K562 (cell line): Measurements from ENCODE around the gene SYNRG. TPM values are rescaled to one million over a fixed set of nuclear protein-coding genes. Genes with fewer than 3 reads are reported as not detected.

ENCODE experiments used
- ATAC-seq: fragments of 200-7000 bp; cut with Tn5 transposase; 3 replicates; pipeline ENCODE4 v1.9.1; 2020; ENCODE audit warnings: moderate library complexity
- BruUV-seq: library from RNA; stranded (reverse); fragments of 400-500 nt; replicated peaks from 2 replicates; lab custom pipeline; 2021; lab: Mats Ljungman, UMichigan
- CTCF ChIA-PET: fragments of 300-600 bp; formaldehyde crosslinking; extraction: SDS; loops from one replicate; lab custom pipeline; 2021; ENCODE audit warnings: low intra/inter-chr PET ratio; lab: Yijun Ruan, JAX
- POLR2A ChIA-PET: fragments of 300-600, 350-650 bp; sonication (Branson Sonifier 250); formaldehyde crosslinking; extraction: SDS; loops from one replicate; lab custom pipeline; 2021; ENCODE audit warnings: antibody characterized with exemption, inconsistent platforms; lab: Yijun Ruan, JAX
- DNase-seq, 4 experiments: peaks; one replicate each; pipeline versions ENCODE4 v3.0.0 to v3.0.0-alpha.2; 2011 to 2018; ENCODE audit warnings: low spot score in 3 of 4, mixed read lengths in 3 of 4; ENCODE audit errors: extremely low read depth in 1 of 4
- FAIRE-seq: peaks from 2 replicates; lab custom pipeline; 2011; peaks lifted over from hg19 to GRCh38; lab: Jason Lieb, UNC
- H2AFZ ChIP-seq: 2 replicates; pipeline ENCODE4 v1.6.0; 2011; ENCODE audit warnings: low read depth, low read length, control low read depth, inconsistent platforms
- H3K27ac ChIP-seq: fragments of 200-600 bp; 3 replicates; pipeline ENCODE4 v1.8.0; 2011; ENCODE audit warnings: low read depth, mild to moderate bottlenecking, control low read depth, inconsistent platforms, low read length, moderate library complexity, mixed read lengths; ENCODE audit errors: extremely low read depth
- H3K27me3 ChIP-seq, 2 experiments: fragments of 300-600 bp in 1 of 2; 2 replicates in 1 of 2; 3 replicates in 1 of 2; pipeline versions ENCODE4 v1.6.0 to v1.8.0; 2011; ENCODE audit warnings: inconsistent platforms in 2 of 2, low read length in 2 of 2, mild to moderate bottlenecking in 1 of 2, mixed read lengths in 1 of 2, moderate library complexity in 1 of 2; ENCODE audit not compliant: control insufficient read depth in 2 of 2, insufficient read depth in 2 of 2
- H3K36me3 ChIP-seq: fragments of 300-600 bp; 3 replicates; pipeline ENCODE4 v1.8.0; 2011; ENCODE audit warnings: mild to moderate bottlenecking, low read length, inconsistent platforms; ENCODE audit not compliant: control insufficient read depth, insufficient read depth
- H3K4me1 ChIP-seq, 2 experiments: fragments of 200-600 bp in 1 of 2; replicated peaks in 1 of 2; 2 replicates in 1 of 2; 3 replicates in 1 of 2; pipeline versions ENCODE4 v1.5.1 to v1.8.0; 2011; ENCODE audit warnings: inconsistent platforms in 2 of 2, low read length in 2 of 2, mild to moderate bottlenecking in 1 of 2, mixed read lengths in 1 of 2, moderate library complexity in 1 of 2; ENCODE audit not compliant: control insufficient read depth in 2 of 2, insufficient read depth in 2 of 2
- H3K4me2 ChIP-seq: 2 replicates; pipeline ENCODE4 v1.6.1; 2011; ENCODE audit warnings: low read length, control low read depth, inconsistent platforms, mixed read lengths; ENCODE audit not compliant: insufficient read depth
- H3K4me3 ChIP-seq: fragments of 200-600 bp; sonication (generic), shearing (Covaris generic); 2 replicates; pipeline ENCODE4 v1.5.1; 2016; ENCODE audit warnings: control low read depth, inconsistent platforms
- H3K79me2 ChIP-seq: fragments of 200-600 bp; 3 replicates; pipeline ENCODE4 v1.8.0; 2011; ENCODE audit warnings: low read length, inconsistent platforms; ENCODE audit not compliant: control insufficient read depth, insufficient read depth
- H3K9ac ChIP-seq, 2 experiments: 2 replicates each; pipeline versions ENCODE4 v1.6.0 to v1.6.1; 2011; ENCODE audit warnings: low read depth in 2 of 2, low read length in 2 of 2, control low read depth in 1 of 2, inconsistent platforms in 1 of 2, mild to moderate bottlenecking in 1 of 2, mixed read lengths in 1 of 2; ENCODE audit not compliant: insufficient read depth in 1 of 2
- H3K9me1 ChIP-seq: one replicate; pipeline ENCODE4 v1.6.0; 2011; ENCODE audit warnings: inconsistent platforms, mild to moderate bottlenecking, low read length, moderate library complexity; ENCODE audit not compliant: control insufficient read depth, insufficient read depth
- H3K9me3 ChIP-seq: replicated peaks from 2 replicates; pipeline ENCODE4 v1.5.1; 2011; ENCODE audit warnings: low read depth, low read length, inconsistent platforms; ENCODE audit not compliant: control insufficient read depth, insufficient read depth
- H4K20me1 ChIP-seq: replicated peaks from 2 replicates; pipeline ENCODE4 v1.6.1; 2011; ENCODE audit warnings: low read length, inconsistent platforms, mixed read lengths; ENCODE audit not compliant: control insufficient read depth, insufficient read depth
- CHD4 ChIP-seq: fragments of 200-600 bp; sonication (generic); IDR thresholded peaks from 3 replicates; pipeline ENCODE4 v1.6.1; 2012; ENCODE audit warnings: low read depth, mild to moderate bottlenecking, mixed read lengths, low read length, inconsistent platforms; ENCODE audit not compliant: insufficient read depth, insufficient replicate concordance, poor library complexity, severe bottlenecking
- KDM2B ChIP-seq: fragments of 250-450 bp; sonication (Bioruptor Pico); IDR thresholded peaks from 2 replicates; pipeline ENCODE4 v1.8.0; 2021; ENCODE audit warnings: mild to moderate bottlenecking, moderate library complexity
- MCM3 ChIP-seq: fragments of 450-650 bp; IDR thresholded peaks from 2 replicates; pipeline ENCODE4 v1.6.1; 2016
- NR2C1 ChIP-seq, 2 experiments: fragments of 450-650 bp; IDR thresholded peaks; 2 replicates each; pipeline ENCODE4 v1.6.1; 2017; ENCODE audit warnings: mild to moderate bottlenecking in 2 of 2, antibody characterized with exemption in 1 of 2, inconsistent platforms in 1 of 2, missing compliant biosample characterization in 1 of 2, missing genetic modification characterization in 1 of 2
- NR2C2 ChIP-seq, 2 experiments: fragments of 200-800 bp in 1 of 2; sonication (Bioruptor generic) in 1 of 2; sonication (generic) in 1 of 2; formaldehyde crosslinking in 1 of 2; IDR thresholded peaks; 2 replicates each; pipeline versions ENCODE4 v1.6.1 to v1.8.0; 2016 to 2022; ENCODE audit warnings: mild to moderate bottlenecking in 1 of 2, missing compliant biosample characterization in 1 of 2, missing genetic modification characterization in 1 of 2, missing genetic modification reagents in 1 of 2
- SPI1 ChIP-seq: IDR thresholded peaks from 2 replicates; pipeline ENCODE4 v1.6.1; 2011; ENCODE audit warnings: low read depth, low read length, control low read depth, borderline replicate concordance
- TRIM24 ChIP-seq, 2 experiments: fragments of 450-650 bp; IDR thresholded peaks; 2 replicates each; pipeline ENCODE4 v1.6.1; 2016
- WGBS: fragments of 100-300 bp; shearing (Covaris generic); methylation state at CpG from one replicate; pipeline ENCODE4 v1.1.6; 2016; ENCODE audit warnings: low coverage, mixed read lengths; ENCODE audit not compliant: insufficient coverage; ENCODE audit errors: missing lambda C conversion rate; 5-methylcytosine and 5-hydroxymethylcytosine counted together
- in situ Hi-C: fragments of 300-500 bp; cut with MboI; formaldehyde crosslinking; loops from 4 replicates; pipeline ENCODE4 v1.15.0; 2018; ENCODE audit warnings: inconsistent platforms, mixed read lengths
- intact Hi-C: fragments of 100-400 bp; cut with micrococcal nuclease; formaldehyde crosslinking; loops from 2 replicates; pipeline ENCODE4 v1.14.2; 2022
- polyA plus RNA-seq, 8 experiments: library from polyadenylated mRNA; depleted of rRNA in 4 of 8; stranded (reverse) in 5 of 8; unstranded in 3 of 8; fragments of >200 nt; fragmentation: Nextera tagmentation in 2 of 8; fragmentation: Illumina TruSeq in 1 of 8; extraction: Ambion mirVana in 2 of 8; extraction: Trizol in 1 of 8; gene quantifications; 2 replicates each; pipeline versions ENCODE4 v1.2.1 to v1.2.3, GENCODE V29; 2011 to 2014; ENCODE audit warnings: inconsistent platforms in 1 of 8, missing spikeins in 1 of 8
- total RNA-seq, 7 experiments: library from RNA; depleted of rRNA in 6 of 7; stranded (reverse); fragments of >200 nt in 6 of 7; fragmentation: Illumina TruSeq in 2 of 7; extraction: Trizol in 2 of 7; gene quantifications; 2 replicates each; pipeline versions ENCODE4 v1.2.1 to v1.2.3, GENCODE V29; 2011 to 2021; ENCODE audit warnings: low replicate concordance in 1 of 7
- TF ChIP-seq, protein P1 (sequence below): sonication (generic); formaldehyde crosslinking; IDR thresholded peaks from 2 replicates; pipeline ENCODE4 v1.8.0; 2022; ENCODE audit warnings: missing genetic modification reagents, mild to moderate bottlenecking, borderline replicate concordance

Gene SYNRG
- total and polyA plus RNA-seq, 9 of the 15 experiments (the other 6 are each of a cell fraction or from before 2014, with no cell fraction given), result 2.9 to 28.2 (median 15.1) TPM

DNA sequence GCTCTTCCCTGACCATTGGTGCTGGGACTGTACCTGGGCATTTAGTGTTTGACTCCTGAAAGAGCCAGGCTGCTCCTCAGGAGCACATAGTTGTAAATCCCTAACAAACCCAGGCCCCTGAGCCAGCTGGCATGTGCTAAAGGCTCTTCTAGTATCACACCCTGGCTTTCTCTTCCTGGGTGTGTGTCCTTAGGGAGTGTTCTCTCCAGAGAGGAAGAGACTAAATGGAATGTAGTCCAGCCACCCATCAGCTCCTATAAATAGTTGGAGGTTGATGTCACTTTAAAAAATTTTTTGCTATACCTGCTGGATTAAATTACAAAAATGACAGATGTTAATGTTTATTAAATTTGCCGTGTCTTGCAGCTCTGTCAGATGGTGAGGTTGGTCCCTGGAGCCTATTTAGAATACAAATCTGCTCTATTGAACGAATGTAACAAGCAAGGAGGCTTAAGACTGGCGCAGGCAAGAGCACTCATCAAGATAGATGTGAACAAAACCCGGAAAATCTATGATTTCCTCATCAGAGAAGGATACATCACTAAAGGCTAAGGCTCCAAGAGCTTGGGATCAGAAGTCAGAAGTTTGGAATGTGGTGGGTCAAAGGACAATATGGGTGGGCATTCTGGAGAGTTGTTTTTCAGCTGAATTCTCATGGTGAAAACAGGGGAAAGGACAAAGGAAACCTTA, 132.6 kb downstream of the SYNRG start (continued):
- TF ChIP-seq KDM2B (CRISPR knock-in tag) (no peak), TRIM24 (IDR thresholded peaks at IDR 0.05) (no peak), MCM3 (no peak)
- TF ChIP-seq, protein P1, sequence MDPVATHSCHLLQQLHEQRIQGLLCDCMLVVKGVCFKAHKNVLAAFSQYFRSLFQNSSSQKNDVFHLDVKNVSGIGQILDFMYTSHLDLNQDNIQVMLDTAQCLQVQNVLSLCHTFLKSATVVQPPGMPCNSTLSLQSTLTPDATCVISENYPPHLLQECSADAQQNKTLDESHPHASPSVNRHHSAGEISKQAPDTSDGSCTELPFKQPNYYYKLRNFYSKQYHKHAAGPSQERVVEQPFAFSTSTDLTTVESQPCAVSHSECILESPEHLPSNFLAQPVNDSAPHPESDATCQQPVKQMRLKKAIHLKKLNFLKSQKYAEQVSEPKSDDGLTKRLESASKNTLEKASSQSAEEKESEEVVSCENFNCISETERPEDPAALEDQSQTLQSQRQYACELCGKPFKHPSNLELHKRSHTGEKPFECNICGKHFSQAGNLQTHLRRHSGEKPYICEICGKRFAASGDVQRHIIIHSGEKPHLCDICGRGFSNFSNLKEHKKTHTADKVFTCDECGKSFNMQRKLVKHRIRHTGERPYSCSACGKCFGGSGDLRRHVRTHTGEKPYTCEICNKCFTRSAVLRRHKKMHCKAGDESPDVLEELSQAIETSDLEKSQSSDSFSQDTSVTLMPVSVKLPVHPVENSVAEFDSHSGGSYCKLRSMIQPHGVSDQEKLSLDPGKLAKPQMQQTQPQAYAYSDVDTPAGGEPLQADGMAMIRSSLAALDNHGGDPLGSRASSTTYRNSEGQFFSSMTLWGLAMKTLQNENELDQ (CRISPR knock-in tag), result no peak

DNA sequence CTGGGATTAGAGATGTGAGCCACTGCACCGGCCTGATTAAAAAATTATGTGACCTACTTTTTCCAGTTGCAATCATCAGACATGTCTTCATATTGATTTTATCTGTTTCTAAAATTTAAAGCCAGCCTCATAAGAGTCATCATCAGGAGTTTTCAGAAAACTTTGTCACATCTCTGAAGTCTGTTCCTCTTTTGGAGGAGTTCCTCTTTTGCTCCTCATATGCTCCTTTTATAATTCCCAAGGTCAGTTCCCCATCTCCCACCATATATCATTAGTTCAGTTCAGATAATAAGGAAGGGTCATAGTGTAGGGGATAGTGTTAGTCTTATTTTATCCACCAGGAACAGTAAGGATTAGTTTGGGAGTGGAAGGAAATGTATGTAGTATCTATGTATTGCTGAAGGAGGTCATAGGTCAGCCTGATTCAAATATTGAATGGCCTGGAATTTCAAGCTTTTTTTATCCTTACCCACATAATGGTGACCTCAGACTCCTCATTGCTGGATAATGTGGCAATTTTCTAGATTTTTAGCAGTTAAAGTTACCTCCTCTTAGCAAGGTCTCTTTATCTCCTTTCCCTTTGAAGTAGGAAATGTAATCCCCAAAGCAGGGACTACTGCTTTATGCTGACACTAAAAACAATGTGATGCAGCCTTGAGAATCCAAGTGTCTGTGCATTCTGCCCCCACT, 133.3 kb downstream of the SYNRG start:
- no peak overlapping the region for H3K4me3 ChIP-seq
- TF ChIP-seq NR2C2 (CRISPR knock-in tag; IDR thresholded peaks at IDR 0.05), result no peak
- TF ChIP-seq NR2C2 (tag; IDR thresholded peaks at IDR 0.05), result peak; percentile 29; the same call in 1 of the 2 replicates
- TF ChIP-seq NR2C1 (IDR thresholded peaks at IDR 0.05), result peak; percentile 32; the same call in 1 of the 2 replicates
- no peak for TF ChIP-seq NR2C1 (tag; IDR thresholded peaks at IDR 0.05)
- TF ChIP-seq SPI1, result peak; percentile 93
- TF ChIP-seq CHD4, result no peak
- no peak overlapping the region for H3K9ac ChIP-seq
- no peak overlapping the region for H3K4me2 ChIP-seq
- no peaks in the 10 kb centered on the region for H3K27me3 ChIP-seq
- DNase-seq (no peak), ATAC-seq (no peak), FAIRE-seq (no peak)
- H4K20me1 ChIP-seq, result no peaks in the 10 kb centered on the region
- 73% methylated on average over 1 of the region's 1 CpG for WGBS
- no peaks in the 10 kb centered on the region for H3K79me2 ChIP-seq
- no peak overlapping the region for H2AFZ ChIP-seq
- no peaks in the 10 kb centered on the region for H3K4me1 ChIP-seq
- intact Hi-C loops, result no loop called here
- peaks cover 58% of the 10 kb centered on the region for H3K36me3 ChIP-seq
- H3K27ac ChIP-seq, result no peak overlapping the region
- in situ Hi-C loops, result no loop called here
- no peaks in the 10 kb centered on the region for H3K9me3 ChIP-seq
- BruUV-seq, result no TSS peak
- no peaks in the 10 kb centered on the region for H3K9me1 ChIP-seq
- ChIA-PET CTCF (no interaction called here), POLR2A (interaction anchor here (1.0 to 1.1 kb wide), 3 partner anchors 12 to 46 kb away, joined by 3 read pairs; no protein-coding TSS in a partner anchor)
